H1 (cell line): ENCODE data around the gene NEDD4. TPM values are rescaled to one million over a fixed set of nuclear protein-coding genes. Genes with fewer than 3 reads are reported as not detected.

Experiments
- KDM5A ChIP-seq: fragments of 200-600 bp; IDR thresholded peaks from 2 replicates; pipeline ENCODE4 v1.7.1; 2012; ENCODE audit warnings: mild to moderate bottlenecking, low read length, inconsistent platforms, mixed read lengths
- TCF12 ChIP-seq: IDR thresholded peaks from 2 replicates; pipeline ENCODE4 v1.6.1; 2011; ENCODE audit warnings: low read depth, mild to moderate bottlenecking, low read length
- polyA plus RNA-seq, 7 experiments: library from polyadenylated mRNA; depleted of rRNA in 3 of 7; stranded (reverse) in 5 of 7; unstranded in 2 of 7; fragments of >200 nt in 5 of 7; fragments of 200-250 nt in 2 of 7; gene quantifications; 1 replicate in 5 of 7; 2 replicates in 1 of 7; 4 replicates in 1 of 7; pipeline versions ENCODE4 v1.2.1 to v1.2.3, GENCODE V29; 2011 to 2013; ENCODE audit warnings: missing spikeins in 2 of 7, mixed read lengths in 2 of 7
- total RNA-seq: library from RNA; stranded (reverse); fragmentation: NEBNext Ultra II Directional; extraction: Animal tissue kit (Norgen Biotek cat#: 25700); gene quantifications from 2 replicates; pipeline ENCODE4 v1.2.1, GENCODE V29; 2021
- TF ChIP-seq, protein P1 (sequence below): fragments of 300-600 bp; sonication (generic); IDR thresholded peaks from 2 replicates; pipeline ENCODE4 v1.7.1; 2012; ENCODE audit warnings: low read length, moderate library complexity, mild to moderate bottlenecking, inconsistent platforms; ENCODE audit not compliant: insufficient replicate concordance

The NEDD4 gene
- total and polyA plus RNA-seq, 2 of the 8 experiments (the other 6 are each of a cell fraction or from before 2014, with no cell fraction given) = 0.95 to 3.9 TPM

DNA sequence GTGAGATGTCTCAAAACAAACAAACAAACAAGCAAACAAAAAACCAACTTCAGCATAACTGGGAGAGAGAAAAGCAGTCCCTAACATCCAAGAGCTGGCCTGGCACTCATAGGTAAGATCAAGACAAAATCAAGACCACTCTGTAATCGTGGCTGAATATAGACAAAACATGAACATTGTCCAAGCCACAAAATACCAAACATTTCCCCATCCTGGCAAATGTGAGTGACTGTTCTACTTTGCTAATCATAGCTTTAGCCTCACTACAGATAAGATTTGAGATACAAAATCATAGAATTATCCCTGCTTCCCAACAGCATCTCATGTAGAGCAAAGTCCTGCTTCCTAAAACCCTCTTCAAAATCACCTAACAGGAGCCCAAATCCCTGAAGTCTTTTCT lies 133.7 kb downstream of the NEDD4 start (continued):
- TF ChIP-seq, protein P1, sequence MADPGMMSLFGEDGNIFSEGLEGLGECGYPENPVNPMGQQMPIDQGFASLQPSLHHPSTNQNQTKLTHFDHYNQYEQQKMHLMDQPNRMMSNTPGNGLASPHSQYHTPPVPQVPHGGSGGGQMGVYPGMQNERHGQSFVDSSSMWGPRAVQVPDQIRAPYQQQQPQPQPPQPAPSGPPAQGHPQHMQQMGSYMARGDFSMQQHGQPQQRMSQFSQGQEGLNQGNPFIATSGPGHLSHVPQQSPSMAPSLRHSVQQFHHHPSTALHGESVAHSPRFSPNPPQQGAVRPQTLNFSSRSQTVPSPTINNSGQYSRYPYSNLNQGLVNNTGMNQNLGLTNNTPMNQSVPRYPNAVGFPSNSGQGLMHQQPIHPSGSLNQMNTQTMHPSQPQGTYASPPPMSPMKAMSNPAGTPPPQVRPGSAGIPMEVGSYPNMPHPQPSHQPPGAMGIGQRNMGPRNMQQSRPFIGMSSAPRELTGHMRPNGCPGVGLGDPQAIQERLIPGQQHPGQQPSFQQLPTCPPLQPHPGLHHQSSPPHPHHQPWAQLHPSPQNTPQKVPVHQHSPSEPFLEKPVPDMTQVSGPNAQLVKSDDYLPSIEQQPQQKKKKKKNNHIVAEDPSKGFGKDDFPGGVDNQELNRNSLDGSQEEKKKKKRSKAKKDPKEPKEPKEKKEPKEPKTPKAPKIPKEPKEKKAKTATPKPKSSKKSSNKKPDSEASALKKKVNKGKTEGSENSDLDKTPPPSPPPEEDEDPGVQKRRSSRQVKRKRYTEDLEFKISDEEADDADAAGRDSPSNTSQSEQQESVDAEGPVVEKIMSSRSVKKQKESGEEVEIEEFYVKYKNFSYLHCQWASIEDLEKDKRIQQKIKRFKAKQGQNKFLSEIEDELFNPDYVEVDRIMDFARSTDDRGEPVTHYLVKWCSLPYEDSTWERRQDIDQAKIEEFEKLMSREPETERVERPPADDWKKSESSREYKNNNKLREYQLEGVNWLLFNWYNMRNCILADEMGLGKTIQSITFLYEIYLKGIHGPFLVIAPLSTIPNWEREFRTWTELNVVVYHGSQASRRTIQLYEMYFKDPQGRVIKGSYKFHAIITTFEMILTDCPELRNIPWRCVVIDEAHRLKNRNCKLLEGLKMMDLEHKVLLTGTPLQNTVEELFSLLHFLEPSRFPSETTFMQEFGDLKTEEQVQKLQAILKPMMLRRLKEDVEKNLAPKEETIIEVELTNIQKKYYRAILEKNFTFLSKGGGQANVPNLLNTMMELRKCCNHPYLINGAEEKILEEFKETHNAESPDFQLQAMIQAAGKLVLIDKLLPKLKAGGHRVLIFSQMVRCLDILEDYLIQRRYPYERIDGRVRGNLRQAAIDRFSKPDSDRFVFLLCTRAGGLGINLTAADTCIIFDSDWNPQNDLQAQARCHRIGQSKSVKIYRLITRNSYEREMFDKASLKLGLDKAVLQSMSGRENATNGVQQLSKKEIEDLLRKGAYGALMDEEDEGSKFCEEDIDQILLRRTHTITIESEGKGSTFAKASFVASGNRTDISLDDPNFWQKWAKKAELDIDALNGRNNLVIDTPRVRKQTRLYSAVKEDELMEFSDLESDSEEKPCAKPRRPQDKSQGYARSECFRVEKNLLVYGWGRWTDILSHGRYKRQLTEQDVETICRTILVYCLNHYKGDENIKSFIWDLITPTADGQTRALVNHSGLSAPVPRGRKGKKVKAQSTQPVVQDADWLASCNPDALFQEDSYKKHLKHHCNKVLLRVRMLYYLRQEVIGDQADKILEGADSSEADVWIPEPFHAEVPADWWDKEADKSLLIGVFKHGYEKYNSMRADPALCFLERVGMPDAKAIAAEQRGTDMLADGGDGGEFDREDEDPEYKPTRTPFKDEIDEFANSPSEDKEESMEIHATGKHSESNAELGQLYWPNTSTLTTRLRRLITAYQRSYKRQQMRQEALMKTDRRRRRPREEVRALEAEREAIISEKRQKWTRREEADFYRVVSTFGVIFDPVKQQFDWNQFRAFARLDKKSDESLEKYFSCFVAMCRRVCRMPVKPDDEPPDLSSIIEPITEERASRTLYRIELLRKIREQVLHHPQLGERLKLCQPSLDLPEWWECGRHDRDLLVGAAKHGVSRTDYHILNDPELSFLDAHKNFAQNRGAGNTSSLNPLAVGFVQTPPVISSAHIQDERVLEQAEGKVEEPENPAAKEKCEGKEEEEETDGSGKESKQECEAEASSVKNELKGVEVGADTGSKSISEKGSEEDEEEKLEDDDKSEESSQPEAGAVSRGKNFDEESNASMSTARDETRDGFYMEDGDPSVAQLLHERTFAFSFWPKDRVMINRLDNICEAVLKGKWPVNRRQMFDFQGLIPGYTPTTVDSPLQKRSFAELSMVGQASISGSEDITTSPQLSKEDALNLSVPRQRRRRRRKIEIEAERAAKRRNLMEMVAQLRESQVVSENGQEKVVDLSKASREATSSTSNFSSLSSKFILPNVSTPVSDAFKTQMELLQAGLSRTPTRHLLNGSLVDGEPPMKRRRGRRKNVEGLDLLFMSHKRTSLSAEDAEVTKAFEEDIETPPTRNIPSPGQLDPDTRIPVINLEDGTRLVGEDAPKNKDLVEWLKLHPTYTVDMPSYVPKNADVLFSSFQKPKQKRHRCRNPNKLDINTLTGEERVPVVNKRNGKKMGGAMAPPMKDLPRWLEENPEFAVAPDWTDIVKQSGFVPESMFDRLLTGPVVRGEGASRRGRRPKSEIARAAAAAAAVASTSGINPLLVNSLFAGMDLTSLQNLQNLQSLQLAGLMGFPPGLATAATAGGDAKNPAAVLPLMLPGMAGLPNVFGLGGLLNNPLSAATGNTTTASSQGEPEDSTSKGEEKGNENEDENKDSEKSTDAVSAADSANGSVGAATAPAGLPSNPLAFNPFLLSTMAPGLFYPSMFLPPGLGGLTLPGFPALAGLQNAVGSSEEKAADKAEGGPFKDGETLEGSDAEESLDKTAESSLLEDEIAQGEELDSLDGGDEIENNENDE = no peak
- no peak for TF ChIP-seq KDM5A
- no peak for TF ChIP-seq TCF12
